HG03521 (cell line): ENCODE measurements around the gene PRKCQ.
"Not testable (repeated sequence)": the region's sequence is repeated elsewhere in the genome, so short reads cannot be mapped to it uniquely, and the experiment has no call there.

Source experiments
- ATAC-seq: cut with Tn5 transposase; IDR thresholded peaks from one replicate; pipeline ENCODE4 v1.9.1; 2021; ENCODE audit warnings: mild to moderate bottlenecking, moderate library complexity; ENCODE audit not compliant: unreplicated experiment

Gene PRKCQ

DNA sequence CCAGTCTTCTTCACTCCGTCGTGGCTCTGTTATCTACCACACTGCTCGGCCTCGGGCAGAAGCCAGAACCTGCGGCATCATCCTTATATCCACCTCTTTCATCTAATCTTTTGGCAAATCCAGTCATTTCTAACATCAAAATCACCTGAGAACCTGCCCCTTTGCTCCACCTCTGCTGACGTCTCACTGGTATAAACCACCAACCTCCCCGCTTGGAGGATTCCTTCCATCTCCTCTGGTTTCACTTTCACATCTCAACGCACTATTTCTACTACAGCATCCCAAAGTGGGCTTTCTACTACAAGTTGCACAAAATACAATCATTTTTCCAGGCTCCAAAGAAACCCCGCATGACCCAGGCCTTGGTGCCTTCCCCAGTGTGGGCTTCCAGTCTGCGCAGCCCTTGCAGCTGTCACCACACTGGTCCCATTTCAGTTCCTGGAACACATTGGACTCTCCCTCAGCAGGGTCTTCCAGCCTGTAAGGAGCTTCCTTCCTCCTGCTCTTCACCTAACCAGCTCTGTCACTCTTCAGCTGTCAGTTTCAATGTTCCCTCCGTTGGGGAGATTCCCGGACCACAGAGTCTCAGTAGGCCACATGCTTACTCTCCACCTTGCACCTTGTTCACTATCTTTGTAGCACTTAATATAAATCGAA, 85.0 kb downstream of the PRKCQ start:
- ATAC-seq = no peak

DNA sequence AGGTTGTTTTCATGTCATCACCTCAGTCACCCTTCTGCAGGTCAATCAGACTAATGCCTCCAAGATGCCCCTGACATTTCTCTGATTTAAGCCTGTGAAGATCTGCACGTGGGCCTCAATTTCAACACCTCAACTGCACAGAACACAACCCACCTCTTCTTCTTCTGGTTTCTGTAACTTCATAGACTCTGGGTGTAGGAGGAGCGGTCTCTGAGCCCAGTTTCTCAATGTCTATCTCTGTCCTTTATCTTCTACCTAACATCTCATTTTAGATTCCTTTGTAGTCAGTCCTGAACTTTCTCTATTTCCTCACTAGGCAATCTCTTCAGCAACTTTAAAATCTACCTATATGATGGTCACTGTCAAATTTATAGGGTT, 85.6 kb downstream of the PRKCQ start:
- no peak for ATAC-seq

DNA sequence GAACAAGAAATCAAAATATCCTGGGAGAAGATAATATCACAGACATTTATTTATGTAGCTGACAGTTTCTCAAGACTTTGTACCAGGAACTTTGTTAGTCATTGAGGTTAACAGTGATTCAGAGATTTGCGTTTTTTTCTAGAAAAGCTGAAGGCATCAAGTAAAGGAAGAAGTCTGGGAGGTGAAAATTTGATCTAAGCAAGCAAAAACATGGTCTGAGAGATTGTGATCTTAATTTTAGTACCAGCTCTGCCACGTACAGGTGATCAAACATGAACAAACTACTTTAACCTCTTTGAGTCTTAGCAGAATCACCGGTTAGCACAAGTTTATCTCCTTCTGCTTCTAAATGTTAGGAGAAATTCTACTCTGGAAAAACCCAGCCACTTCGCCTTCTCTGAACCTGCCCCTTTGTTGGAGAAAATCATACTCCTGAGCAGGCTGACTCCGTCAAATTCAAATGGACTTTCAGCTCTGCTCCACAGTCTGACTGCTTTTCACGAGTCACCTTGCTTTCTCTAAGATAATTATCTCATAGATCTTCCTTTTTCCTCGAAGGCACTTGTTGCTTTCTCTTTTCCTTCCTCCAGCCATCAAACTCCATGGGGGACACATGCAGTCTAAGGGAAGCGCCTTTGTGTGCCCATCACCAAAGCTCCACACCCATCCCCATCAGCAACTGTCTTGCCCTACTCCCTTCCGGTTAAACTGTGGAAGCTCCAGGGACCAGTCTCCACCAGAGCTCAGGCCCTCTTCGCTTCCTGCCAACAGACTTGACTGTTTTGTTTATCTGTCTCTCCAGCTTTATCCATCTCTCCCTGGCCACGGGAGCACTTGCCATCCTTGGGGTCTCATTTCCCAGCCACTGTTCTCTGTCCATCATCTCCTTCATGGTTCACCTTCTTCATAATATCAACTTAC, 86.3 kb downstream of the PRKCQ start:
- ATAC-seq = no peak

DNA sequence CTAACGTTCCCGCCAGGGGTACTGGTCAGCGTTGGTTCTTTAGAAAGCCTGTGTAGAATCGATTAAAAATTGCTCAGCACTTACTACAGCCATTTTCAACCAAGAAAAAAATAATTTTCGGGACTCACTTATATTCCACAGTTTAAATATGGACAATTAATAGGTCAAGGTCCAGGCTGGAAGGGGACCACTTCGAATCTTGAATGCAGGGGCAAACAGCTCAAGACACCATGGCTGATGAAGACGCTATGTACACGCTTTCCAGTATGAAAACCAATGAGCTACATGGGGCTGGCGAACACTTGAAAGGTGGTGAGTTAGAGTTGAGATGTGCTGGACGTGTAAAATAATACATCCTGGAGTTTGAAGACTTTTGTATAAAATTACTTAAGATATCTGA, 87.2 kb downstream of the PRKCQ start:
- no peak for ATAC-seq

DNA sequence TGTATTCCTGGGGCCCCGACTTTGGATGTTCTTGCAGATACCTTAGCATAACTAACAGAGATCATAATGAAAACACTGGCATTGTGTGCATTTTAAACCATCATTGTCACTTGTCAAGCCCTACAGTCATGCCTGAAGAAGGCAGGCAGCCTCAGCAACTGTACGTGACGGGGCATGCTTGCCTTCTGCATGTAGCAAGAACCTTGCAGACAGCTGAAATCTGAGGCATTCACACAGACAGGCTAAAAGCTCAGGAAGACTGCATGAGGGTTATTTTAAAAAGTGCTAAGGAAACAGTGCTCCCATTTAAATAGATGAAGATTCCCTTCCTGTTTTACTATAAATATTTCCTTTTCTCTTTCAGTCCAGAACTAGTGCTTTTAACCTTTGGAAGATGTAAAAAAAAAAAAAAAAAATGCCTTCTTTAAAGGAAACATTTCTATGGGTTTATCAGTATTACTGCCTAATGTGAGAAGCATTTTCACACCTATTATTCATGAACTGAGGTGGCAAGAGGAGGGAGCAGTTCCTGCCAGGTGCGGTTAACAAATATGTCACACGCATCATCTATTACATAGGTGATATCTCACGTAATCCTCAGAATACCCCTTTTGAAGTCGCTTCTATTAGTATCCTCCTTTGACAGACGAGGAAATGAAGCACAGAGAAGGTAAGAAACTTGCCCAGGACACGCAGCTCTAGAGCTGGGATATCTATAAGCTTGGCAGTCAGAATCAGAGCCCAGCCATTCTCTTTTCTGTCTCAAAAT, 88.1 kb downstream of the PRKCQ start:
- no peak for ATAC-seq

DNA sequence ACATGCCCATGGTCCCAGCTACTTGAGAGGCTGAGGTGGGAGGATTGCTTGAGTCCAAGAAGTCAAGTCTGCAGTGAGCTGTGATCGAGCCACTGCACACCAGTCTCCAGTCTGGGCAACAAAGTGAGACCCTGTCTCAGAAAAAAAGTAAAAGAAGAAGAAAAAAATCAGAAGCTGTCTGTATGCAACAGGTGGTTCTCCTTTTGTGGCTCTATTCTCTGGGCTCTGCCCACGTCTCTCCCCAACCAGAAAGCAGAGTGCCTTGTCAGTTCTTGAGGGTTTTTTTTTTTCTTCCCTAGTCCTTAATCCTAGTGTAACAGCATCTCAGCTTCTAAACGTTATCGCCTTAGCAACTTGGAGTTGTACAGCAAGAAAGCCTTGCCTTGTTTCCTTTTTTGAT, 89.5 kb downstream of the PRKCQ start:
- ATAC-seq = no peak

DNA sequence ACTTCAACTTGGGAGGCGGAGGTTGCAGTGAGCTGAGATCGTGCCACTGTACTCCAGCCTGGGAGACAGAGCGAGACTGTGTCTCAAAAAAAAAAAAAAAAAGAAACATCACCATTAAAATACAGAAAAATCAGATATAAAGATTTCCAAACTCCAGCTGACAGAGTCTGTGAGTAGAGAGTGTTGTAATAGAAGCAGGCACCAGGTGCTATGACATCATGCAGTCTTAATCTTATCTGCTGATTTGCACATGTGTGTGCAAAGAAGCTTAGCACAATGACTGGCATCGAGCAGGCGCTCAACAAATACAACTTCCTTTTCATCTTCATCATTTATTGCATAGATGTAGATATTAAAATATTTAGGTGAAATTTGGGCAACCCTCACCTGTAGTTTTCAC, 92.2 kb downstream of the PRKCQ start:
- no peak for ATAC-seq

DNA sequence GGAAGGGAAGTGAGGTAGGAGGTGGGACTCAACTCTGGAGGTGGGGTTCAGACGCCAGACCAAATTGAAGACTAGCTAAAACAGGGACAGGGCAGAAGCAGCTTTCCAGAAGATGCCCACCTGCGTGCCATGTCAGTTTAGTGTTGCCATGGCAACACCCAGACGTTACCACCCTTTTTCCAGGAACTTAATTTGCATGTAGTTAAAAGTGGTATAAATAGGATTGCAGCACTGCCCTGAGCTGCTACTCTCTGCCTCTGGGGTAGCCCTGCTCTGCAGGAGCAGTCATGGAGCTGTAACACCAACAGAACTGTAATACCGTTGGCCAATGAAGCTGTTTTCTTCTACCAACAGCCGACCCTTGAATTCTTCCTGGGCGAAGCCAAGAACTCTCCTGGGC, 93.8 kb downstream of the PRKCQ start:
- ATAC-seq = no peak

DNA sequence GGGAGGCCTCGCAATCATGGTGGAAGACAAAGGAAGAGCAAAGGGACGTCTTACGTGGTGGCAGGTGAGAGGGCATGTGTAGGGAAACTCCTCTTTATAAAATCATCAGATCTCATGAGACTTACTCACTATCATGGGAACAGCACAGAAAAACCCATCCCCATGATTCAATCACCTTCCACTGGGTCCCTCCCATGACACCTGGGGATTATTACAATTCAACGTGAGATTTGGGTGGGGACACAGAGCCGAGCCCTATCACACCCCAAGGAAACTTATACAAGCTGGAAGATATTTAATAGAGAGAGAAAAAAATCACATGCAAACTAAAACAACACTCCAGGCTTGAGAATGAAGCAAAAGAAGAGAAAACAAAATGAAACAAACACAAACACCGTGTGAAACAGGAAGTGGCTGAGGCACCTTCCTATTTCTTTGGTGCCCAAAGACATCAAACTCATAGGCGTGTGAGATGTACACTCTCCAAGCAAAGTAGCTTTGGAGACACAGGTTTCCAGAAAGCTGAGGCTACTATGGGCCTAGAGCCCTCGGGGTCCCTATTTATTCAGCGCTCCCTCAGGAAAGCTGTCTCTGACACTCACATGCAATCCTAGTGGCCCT, 97.2 kb downstream of the PRKCQ start:
- no peak for ATAC-seq

DNA sequence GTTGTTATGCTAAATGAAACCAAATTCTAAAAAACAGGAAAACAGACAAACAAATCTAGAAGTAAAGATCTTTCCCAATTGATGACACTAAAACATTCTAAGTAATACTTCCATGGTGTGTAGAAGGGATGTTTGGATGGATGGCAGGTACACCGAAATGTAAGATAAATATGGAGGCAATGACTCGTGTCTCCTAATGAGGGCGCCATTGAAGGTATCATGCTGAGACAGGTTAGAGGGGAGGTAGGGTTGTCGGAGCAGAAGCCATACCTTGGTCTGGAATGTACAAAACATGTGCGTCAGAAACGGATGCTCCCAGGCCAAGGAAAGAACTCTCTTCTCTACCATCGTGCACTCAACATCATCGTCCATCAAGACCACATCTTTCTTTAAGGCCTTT, 101.4 kb downstream of the PRKCQ start:
- no peak for ATAC-seq

DNA sequence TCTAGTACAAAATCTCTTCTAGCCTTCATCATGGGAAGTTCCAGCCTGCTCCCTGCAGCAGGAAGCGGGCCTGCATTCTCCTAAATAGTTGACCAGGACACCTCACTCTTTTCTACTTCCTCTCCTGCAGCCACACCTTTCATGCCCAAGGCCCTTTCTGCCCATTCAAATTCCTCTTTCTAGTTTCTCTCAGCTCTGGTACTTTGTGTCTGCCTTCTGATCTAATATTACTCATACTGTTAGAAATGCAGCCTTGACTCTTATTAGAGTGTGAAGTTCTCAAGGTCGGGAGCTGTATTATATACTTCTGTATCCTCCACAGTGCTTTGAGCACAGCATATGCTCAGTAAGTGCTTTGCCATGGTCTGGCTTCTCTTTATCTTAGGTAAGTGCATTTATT, 103.1 kb downstream of the PRKCQ start:
- ATAC-seq = no peak

DNA sequence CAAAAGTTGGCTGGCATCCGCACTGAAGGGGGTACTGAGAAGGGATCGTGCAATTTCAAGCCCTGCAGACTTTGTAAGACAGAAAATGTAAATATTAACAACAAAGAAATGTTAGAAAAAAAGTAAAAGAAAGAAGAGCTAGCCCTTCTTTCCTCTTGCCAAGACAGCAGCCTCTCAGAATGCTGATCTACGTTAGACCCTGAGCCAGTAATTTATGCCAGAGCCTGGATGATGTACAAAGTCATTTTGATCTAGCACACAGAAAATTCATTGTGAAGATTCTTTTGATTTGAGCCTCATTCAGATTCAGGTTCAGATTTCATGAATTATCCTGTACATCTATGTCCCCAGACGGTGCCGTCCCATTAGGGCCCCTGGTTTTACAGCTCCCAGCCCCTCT, 105.2 kb downstream of the PRKCQ start:
- no peak for ATAC-seq

DNA sequence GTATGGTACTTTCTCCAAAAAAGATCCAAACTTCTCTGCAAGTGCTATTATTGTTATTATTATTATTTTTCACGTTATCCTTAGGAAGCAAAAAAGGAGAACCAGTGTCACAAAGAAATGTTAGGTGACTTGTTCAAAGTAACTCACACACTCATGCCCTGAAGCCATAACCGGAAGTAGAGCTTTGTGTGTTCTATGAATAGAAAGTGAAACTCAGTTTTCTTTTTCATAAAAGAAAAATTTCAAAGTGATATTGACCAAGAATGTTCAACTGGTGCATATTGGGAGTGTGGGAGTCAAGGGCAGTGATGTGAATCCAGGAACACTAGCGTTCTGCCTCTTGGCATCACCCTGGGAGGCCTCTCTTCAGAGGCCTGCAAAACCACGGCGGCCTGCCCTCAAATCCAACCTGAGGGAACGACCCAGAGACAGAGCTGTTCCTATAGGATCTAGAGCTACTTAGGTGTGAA, 106.1 kb downstream of the PRKCQ start:
- ATAC-seq = no peak

DNA sequence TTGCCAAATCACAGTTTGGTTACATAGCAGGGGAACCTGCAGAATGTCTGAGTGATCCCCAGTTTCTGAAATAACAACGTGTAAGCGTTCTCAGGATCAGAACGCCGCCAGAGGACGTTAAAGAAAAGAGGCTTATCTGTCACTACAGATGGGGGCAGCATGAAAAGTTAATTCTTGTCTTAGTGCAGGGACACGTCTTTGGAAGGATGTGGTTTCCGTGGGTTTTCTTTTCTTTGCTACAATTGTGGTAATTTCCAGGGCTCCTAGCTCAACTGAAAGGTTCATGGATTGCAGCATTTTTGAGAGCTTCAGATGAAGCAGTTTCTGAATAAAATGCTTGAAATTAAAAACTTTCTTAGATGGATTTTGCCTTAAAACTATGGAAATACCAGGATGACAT, 106.6 kb downstream of the PRKCQ start:
- ATAC-seq = no peak

DNA sequence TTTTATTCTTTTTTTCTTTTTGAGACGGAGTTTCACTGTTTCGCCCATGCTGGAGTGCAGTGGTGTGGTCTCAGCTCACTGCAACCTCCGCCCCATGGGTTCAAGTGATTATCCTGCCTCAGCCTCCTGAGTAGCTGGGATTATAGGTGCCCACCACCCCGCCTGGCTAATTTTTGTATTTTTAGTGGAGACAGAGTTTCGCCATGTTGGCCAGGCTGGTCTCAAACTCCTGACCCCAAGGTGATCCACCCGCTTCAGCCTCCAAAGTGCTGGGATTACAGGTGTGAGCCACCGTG, 107.4 kb downstream of the PRKCQ start:
- ATAC-seq = not testable (repeated sequence)

DNA sequence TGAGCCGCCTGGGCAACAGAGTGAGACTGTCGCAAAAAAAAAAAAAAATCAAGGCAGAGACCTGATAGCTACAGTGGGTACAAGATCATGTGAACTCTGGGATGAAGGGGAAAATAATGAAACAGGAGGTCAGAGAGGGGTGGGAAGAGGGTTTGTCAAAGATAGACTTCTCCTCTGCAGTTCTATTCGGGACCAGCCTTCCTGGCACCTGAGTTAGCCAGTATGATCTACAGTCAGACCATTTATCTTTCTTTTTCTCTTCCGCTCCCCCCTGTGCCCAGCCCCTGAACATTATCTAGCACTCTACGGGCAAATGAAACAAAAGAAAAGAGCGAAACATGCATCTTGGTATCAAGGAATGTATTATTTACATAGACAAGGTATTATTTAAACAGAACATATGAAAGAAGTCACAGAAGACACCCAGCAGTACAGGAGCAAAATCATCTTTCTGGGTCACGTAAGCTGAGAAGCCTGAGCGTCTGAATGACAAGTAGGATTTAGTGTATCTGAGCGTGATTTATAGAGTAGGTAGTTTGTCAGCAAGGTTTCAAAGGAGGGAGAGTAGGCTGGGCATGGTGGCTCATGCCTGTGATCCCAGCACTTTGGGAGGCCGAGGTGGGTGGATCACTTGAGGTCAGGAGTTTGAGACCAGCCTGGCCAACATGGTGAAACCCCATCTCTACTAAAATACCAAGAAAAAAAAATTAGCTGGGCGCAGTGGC, 109.0 kb downstream of the PRKCQ start:
- no peak for ATAC-seq

DNA sequence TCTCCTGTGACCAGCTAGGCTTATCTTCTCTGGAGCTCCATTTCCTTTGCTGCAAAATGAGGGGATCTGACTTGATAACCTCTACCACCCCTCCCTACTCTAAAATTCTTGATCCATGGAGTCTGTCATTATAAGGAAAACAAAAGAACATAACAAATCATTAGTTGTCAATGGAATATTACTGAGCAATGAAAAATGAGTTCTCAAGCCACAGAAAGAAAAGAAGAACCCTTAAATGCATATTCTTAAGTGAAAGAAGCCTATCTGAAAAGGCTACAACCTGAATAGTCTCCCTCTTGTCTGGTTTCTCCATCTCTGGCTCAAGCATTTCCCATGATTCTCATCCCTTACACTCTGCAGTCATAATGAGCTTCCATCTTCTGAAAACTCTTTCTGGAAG, 110.4 kb downstream of the PRKCQ start:
- ATAC-seq = no peak

DNA sequence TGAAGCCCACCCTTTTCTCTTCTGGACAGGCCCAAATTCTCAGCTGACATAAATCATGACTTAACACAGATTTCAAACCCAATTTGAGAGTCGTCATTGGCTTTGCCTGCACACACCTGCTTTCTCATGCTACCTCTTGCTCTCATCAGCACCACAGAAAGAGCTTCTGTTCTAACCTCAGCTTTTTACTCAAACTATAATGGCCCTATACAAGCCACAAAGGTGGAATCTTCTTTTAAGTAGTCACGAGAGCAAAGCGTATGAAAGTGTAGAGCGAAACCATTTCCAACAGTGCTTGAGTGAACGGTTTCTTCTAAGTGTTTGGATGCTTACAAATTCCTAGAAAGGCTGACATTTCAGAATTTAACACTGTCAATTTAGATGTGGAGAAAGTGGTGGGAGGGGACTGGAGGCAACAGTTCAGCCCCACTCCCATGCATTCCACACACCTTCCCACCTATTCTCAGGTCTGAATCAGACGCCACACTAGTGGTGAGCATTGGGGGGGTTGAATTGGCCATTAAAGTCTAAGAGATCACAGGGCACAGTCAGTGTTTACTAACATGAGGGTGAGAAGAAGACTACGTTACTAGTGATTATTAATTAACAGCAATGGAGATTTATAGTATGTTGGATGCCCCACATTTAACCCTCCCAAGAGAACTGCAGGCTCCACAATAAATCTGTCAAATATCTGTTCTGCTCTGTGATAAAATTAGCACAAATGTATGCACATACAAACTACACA, 114.0 kb downstream of the PRKCQ start:
- ATAC-seq = no peak

DNA sequence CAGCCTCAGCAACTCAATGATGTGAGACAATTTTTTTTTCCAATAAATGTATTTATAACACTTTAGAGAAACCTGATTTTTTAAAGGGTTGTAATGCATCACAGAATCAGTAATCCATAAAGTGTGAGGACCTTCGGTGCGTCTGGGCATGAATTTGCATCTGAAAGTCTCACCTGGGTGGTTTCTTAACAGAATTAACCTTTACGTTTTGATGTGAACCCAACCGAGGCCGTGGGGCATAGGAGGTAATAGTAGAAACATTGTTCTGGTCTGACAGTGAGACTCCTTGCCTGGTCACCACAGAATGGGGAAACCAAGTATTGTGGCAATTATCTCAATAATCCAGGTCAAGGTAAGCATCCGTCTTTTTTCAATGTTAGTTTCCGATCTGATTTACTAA, 114.6 kb downstream of the PRKCQ start:
- ATAC-seq = no peak

DNA sequence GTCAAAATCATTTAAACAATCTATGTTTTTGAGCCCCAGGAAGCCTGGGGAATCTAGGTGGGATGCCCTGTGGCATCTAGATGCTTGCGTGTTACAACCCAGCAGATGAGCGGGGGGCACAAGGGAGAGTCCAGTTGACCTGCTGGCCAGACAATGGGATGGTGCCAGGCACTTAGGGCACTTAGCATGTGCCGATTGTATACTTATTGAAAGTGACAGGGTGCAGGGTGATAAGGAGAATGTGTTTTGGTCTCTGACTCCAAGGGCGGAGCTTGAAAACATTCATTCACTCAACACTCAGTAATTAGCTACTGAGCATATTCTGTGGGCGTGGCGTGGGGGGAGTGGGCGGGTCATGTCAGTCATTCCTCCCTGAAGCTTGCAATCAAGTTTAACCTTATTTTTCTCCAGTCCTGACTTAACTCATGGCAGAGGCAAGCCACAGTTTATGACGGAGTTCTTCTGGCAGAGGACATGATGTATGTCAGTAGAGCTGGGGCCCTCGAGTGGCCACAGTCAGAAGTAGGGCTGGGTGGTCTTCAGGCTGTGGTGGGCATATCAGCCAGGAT, 115.1 kb downstream of the PRKCQ start:
- ATAC-seq = no peak
